IPS DF 6.9 (cell line): ENCODE measurements around the gene DNAH8.

Source experiments
- DNase-seq: peaks from one replicate; pipeline ENCODE4 v3.0.0-alpha.2; 2013; ENCODE audit warnings: low read depth, low spot score
- H3K27ac ChIP-seq: one replicate; pipeline ENCODE4 v1.5.1; 2013; ENCODE audit warnings: low read length, control low read depth
- H3K27me3 ChIP-seq: 2 replicates; pipeline ENCODE4 v1.6.1; 2013; ENCODE audit warnings: mild to moderate bottlenecking, low read length; ENCODE audit not compliant: control insufficient read depth, insufficient read depth
- H3K36me3 ChIP-seq: 2 replicates; pipeline ENCODE4 v1.6.1; 2013; ENCODE audit warnings: low read length; ENCODE audit not compliant: control insufficient read depth, insufficient read depth
- H3K4me1 ChIP-seq: 2 replicates; pipeline ENCODE4 v1.6.1; 2013; ENCODE audit warnings: low read length; ENCODE audit not compliant: control insufficient read depth, insufficient read depth
- H3K4me3 ChIP-seq: 2 replicates; pipeline ENCODE4 v1.5.1; 2013; ENCODE audit warnings: mild to moderate bottlenecking, low read length
- H3K9me3 ChIP-seq: 2 replicates; pipeline ENCODE4 v1.6.1; 2013; ENCODE audit warnings: low read length, inconsistent platforms; ENCODE audit not compliant: control insufficient read depth, insufficient read depth
- WGBS: extraction: QIAGEN DNeasy Blood & Tissue Kit; methylation state at CpG from one replicate; pipeline ENCODE4 v1.1.7; 2013; ENCODE audit warnings: mixed read lengths, missing lambda C conversion rate; ENCODE audit not compliant: insufficient read length, insufficient coverage; 5-methylcytosine and 5-hydroxymethylcytosine counted together

DNAH8 gene

GRCh38 chr6:38775870-38776269 is 60.8 kb downstream of the DNAH8 start:
- H3K4me1 ChIP-seq: no peaks in the 10 kb centered on the region
- DNase-seq: no peak
- no peaks in the 10 kb centered on the region for H3K9me3 ChIP-seq
- no peaks in the 10 kb centered on the region for H3K27me3 ChIP-seq
- H3K4me3 ChIP-seq: no peak overlapping the region
- no peak overlapping the region for H3K27ac ChIP-seq
- WGBS: no CpG with 5 or more reads among the region's 1 CpG
- no peaks in the 10 kb centered on the region for H3K36me3 ChIP-seq

- Histone ChIP-seq H3K4me1 (no peaks in the 10 kb centered on the region), H3K27ac (no peak overlapping the region), H3K27me3 (no peaks in the 10 kb centered on the region), H3K36me3 (no peaks in the 10 kb centered on the region), H3K4me3 (no peak overlapping the region), H3K9me3 (no peaks in the 10 kb centered on the region)
- no peak for DNase-seq
- no CpG with 5 or more reads among the region's 1 CpG for WGBS
Observed at GRCh38 chr6:38776515-38776914, 61.4 kb downstream of the DNAH8 start.

GRCh38 chr6:38779310-38780062 is 64.4 kb downstream of the DNAH8 start:
- H3K9me3 ChIP-seq: no peaks in the 10 kb centered on the region
- H3K4me3 ChIP-seq: no peak overlapping the region
- WGBS: no CpG with 5 or more reads among the region's 4 CpGs

GRCh38 chr6:38782616-38783015 is 67.5 kb downstream of the DNAH8 start:
- Histone ChIP-seq H3K27ac (no peak overlapping the region), H3K36me3 (no peaks in the 10 kb centered on the region), H3K27me3 (no peaks in the 10 kb centered on the region), H3K4me3 (no peak overlapping the region), H3K9me3 (no peaks in the 10 kb centered on the region), H3K4me1 (peaks cover 3% of the 10 kb centered on the region; the same call in 1 of the 2 replicates)
- no CpG with 5 or more reads among the region's 2 CpGs for WGBS
- DNase-seq: no peak

More at GRCh38 chr6:38779310-38780062, 64.4 kb downstream of the DNAH8 start:
- Histone ChIP-seq H3K27ac (no peak overlapping the region), H3K36me3 (no peaks in the 10 kb centered on the region), H3K27me3 (no peaks in the 10 kb centered on the region), H3K4me1 (peaks cover 3% of the 10 kb centered on the region; the same call in 1 of the 2 replicates)
- no peak for DNase-seq

- Histone ChIP-seq H3K27me3 (no peaks in the 10 kb centered on the region), H3K27ac (no peak overlapping the region), H3K4me3 (no peak overlapping the region), H3K9me3 (no peaks in the 10 kb centered on the region), H3K4me1 (peaks cover 3% of the 10 kb centered on the region; the same call in 1 of the 2 replicates), H3K36me3 (no peaks in the 10 kb centered on the region)
- whole genome bisulfite sequencing: no CpG with 5 or more reads among the region's 11 CpGs
- no peak for DNase-seq
Observed at GRCh38 chr6:38783443-38784228, 68.5 kb downstream of the DNAH8 start.

GRCh38 chr6:38784506-38785235 is 69.6 kb downstream of the DNAH8 start:
- Histone ChIP-seq H3K36me3 (no peaks in the 10 kb centered on the region), H3K27me3 (no peaks in the 10 kb centered on the region), H3K9me3 (no peaks in the 10 kb centered on the region), H3K4me3 (no peak overlapping the region), H3K27ac (no peak overlapping the region), H3K4me1 (peaks cover 3% of the 10 kb centered on the region; the same call in 1 of the 2 replicates)
- WGBS: no CpG with 5 or more reads among the region's 2 CpGs
- no peak for DNase-seq

- Histone ChIP-seq H3K4me1 (peaks cover 3% of the 10 kb centered on the region; the same call in 1 of the 2 replicates), H3K9me3 (no peaks in the 10 kb centered on the region), H3K27me3 (no peaks in the 10 kb centered on the region), H3K27ac (no peak overlapping the region), H3K4me3 (no peak overlapping the region), H3K36me3 (no peaks in the 10 kb centered on the region)
- DNase-seq: no peak
- WGBS: no CpG with 5 or more reads among the region's 5 CpGs
Observed at GRCh38 chr6:38786486-38786885, 71.4 kb downstream of the DNAH8 start.

- Histone ChIP-seq H3K9me3 (no peaks in the 10 kb centered on the region), H3K27ac (no peak overlapping the region), H3K4me1 (no peaks in the 10 kb centered on the region; the same call in 1 of the 2 replicates), H3K36me3 (no peaks in the 10 kb centered on the region), H3K4me3 (no peak overlapping the region), H3K27me3 (no peaks in the 10 kb centered on the region)
- WGBS: no CpG with 5 or more reads among the region's 2 CpGs
- no peak for DNase-seq
Observed at GRCh38 chr6:38789256-38789655, 74.1 kb downstream of the DNAH8 start.

- no CpG with 5 or more reads among the region's 2 CpGs for WGBS
Observed at GRCh38 chr6:38792356-38792755, 77.2 kb downstream of the DNAH8 start.

GRCh38 chr6:38794682-38795081 is 79.6 kb downstream of the DNAH8 start:
- Histone ChIP-seq H3K27ac (no peak overlapping the region), H3K9me3 (no peaks in the 10 kb centered on the region)
- DNase-seq: no peak

More at GRCh38 chr6:38792356-38792755, 77.2 kb downstream of the DNAH8 start:
- Histone ChIP-seq H3K36me3 (no peaks in the 10 kb centered on the region), H3K9me3 (no peaks in the 10 kb centered on the region), H3K4me1 (no peaks in the 10 kb centered on the region), H3K4me3 (no peak overlapping the region), H3K27ac (no peak overlapping the region), H3K27me3 (no peaks in the 10 kb centered on the region)
- DNase-seq: no peak

More at GRCh38 chr6:38794682-38795081, 79.6 kb downstream of the DNAH8 start:
- no CpG with 5 or more reads among the region's 3 CpGs for WGBS
- no peaks in the 10 kb centered on the region for H3K27me3 ChIP-seq
- H3K4me1 ChIP-seq: no peaks in the 10 kb centered on the region
- no peak overlapping the region for H3K4me3 ChIP-seq
- H3K36me3 ChIP-seq: no peaks in the 10 kb centered on the region
